HepG2 (cell line): Measurements from ENCODE around the gene ELF1. TPM values are rescaled to one million over a fixed set of nuclear protein-coding genes. Genes with fewer than 3 reads are reported as not detected.

ENCODE experiments used
- ATAC-seq: fragments of 200-7000 bp; cut with Tn5 transposase; 3 replicates; pipeline ENCODE4 v1.9.1; 2020; ENCODE audit warnings: mild to moderate bottlenecking, moderate library complexity
- BruUV-seq: library from RNA; stranded (reverse); fragments of 400-500 nt; replicated peaks from 2 replicates; lab custom pipeline; 2021; lab: Mats Ljungman, UMichigan
- CTCF ChIA-PET: fragments of 300-600 bp; formaldehyde crosslinking; extraction: SDS; loops from one replicate; lab custom pipeline; 2021; ENCODE audit warnings: low total read pairs, inconsistent platforms, low intra/inter-chr PET ratio; lab: Yijun Ruan, JAX
- POLR2A ChIA-PET: fragments of 350-600 bp; sonication (Branson Sonifier 250); formaldehyde crosslinking; loops from one replicate; lab custom pipeline; 2020; ENCODE audit warnings: antibody characterized with exemption, inconsistent platforms; lab: Yijun Ruan, JAX
- DNase-seq: peaks from one replicate; pipeline ENCODE4 v3.0.0-alpha.2; 2015; ENCODE audit warnings: low spot score
- FAIRE-seq: peaks from 3 replicates; lab custom pipeline; 2011; peaks lifted over from hg19 to GRCh38; lab: Jason Lieb, UNC
- H2AFZ ChIP-seq: one replicate; pipeline ENCODE4 v1.6.1; 2011; ENCODE audit warnings: low read length, inconsistent platforms
- H3K27ac ChIP-seq: fragments of 300-600 bp; 3 replicates; pipeline ENCODE4 v1.8.0; 2011; ENCODE audit warnings: mixed run types, mild to moderate bottlenecking, mixed read lengths, low read length, inconsistent platforms; ENCODE audit not compliant: insufficient read depth; ENCODE audit errors: extremely low read length
- H3K27me3 ChIP-seq, 2 experiments: fragments of 200-600 bp in 1 of 2; 2 replicates in 1 of 2; 3 replicates in 1 of 2; pipeline versions ENCODE4 v1.6.0 to v1.8.0; 2011; ENCODE audit warnings: low read length in 2 of 2, mild to moderate bottlenecking in 2 of 2, moderate library complexity in 2 of 2, inconsistent platforms in 1 of 2; ENCODE audit not compliant: insufficient read depth in 2 of 2, control insufficient read depth in 1 of 2
- H3K36me3 ChIP-seq, 2 experiments: fragments of 200-600 bp in 1 of 2; replicated peaks in 1 of 2; 2 replicates in 1 of 2; 3 replicates in 1 of 2; pipeline versions ENCODE4 v1.5.1 to v1.8.0; 2011; ENCODE audit warnings: low read length in 2 of 2, inconsistent platforms in 1 of 2; ENCODE audit not compliant: insufficient read depth in 2 of 2, control insufficient read depth in 1 of 2
- H3K4me1 ChIP-seq: 2 replicates; pipeline ENCODE4 v1.5.1; 2012; ENCODE audit warnings: low read length, inconsistent platforms; ENCODE audit not compliant: insufficient read depth
- H3K4me2 ChIP-seq: 2 replicates; pipeline ENCODE4 v1.6.0; 2011; ENCODE audit warnings: low read depth, low read length, inconsistent platforms
- H3K4me3 ChIP-seq, 3 experiments: fragments of 200-600 bp in 1 of 3; sonication (generic), shearing (Covaris generic) in 1 of 3; replicated peaks in 1 of 3; 2 replicates each; pipeline ENCODE4 v1.5.1; 2011 to 2016; ENCODE audit warnings: low read length in 3 of 3, inconsistent platforms in 2 of 3, low read depth in 2 of 3, mild to moderate bottlenecking in 2 of 3, control low read depth in 1 of 3, mixed read lengths in 1 of 3; ENCODE audit not compliant: insufficient read depth in 1 of 3
- H3K79me2 ChIP-seq: one replicate; pipeline ENCODE4 v1.6.1; 2011; ENCODE audit warnings: low read length, inconsistent platforms; ENCODE audit not compliant: insufficient read depth
- H3K9ac ChIP-seq: 2 replicates; pipeline ENCODE4 v1.6.0; 2011; ENCODE audit warnings: mild to moderate bottlenecking, low read depth, low read length, inconsistent platforms; ENCODE audit not compliant: insufficient read depth
- H3K9me3 ChIP-seq: 2 replicates; pipeline ENCODE4 v1.5.1; 2012; ENCODE audit warnings: mild to moderate bottlenecking, low read length
- H4K20me1 ChIP-seq: 2 replicates; pipeline ENCODE4 v1.6.0; 2011; ENCODE audit warnings: inconsistent platforms, mild to moderate bottlenecking, low read length, moderate library complexity; ENCODE audit not compliant: insufficient read depth
- ATRX ChIP-seq: sonication (generic); formaldehyde crosslinking; IDR thresholded peaks from 2 replicates; pipeline ENCODE4 v1.4.0; 2020; ENCODE audit warnings: missing genetic modification reagents, borderline replicate concordance
- EED ChIP-seq: sonication (generic); formaldehyde crosslinking; IDR thresholded peaks from 2 replicates; pipeline ENCODE4 v1.5.0; 2020; ENCODE audit warnings: mild to moderate bottlenecking, missing genetic modification reagents
- FOXP1 ChIP-seq, 2 experiments: fragments of 450-650 bp in 1 of 2; IDR thresholded peaks; 2 replicates each; pipeline ENCODE4 v1.6.1; 2017 to 2018; ENCODE audit warnings: antibody characterized with exemption in 1 of 2
- ISX ChIP-seq: sonication (generic); formaldehyde crosslinking; conservative IDR thresholded peaks from 2 replicates; pipeline ENCODE4 v1.5.0; 2020; ENCODE audit warnings: missing genetic modification reagents
- KMT2A ChIP-seq: sonication (generic); formaldehyde crosslinking; IDR thresholded peaks from 2 replicates; pipeline ENCODE4 v1.4.0; 2020; ENCODE audit warnings: missing genetic modification reagents
- MED13 ChIP-seq: sonication (generic); formaldehyde crosslinking; IDR thresholded peaks from 2 replicates; pipeline ENCODE4 v1.5.0; 2020; ENCODE audit warnings: missing genetic modification reagents
- MED8 ChIP-seq: sonication (generic); formaldehyde crosslinking; IDR thresholded peaks from 2 replicates; pipeline ENCODE4 v1.8.1; 2023; ENCODE audit warnings: mild to moderate bottlenecking, missing genetic modification reagents; ENCODE audit not compliant: insufficient replicate concordance
- NFIB ChIP-seq: sonication (generic); formaldehyde crosslinking; IDR thresholded peaks from 2 replicates; pipeline ENCODE4 v1.9.0; 2021; ENCODE audit warnings: missing genetic modification reagents, mild to moderate bottlenecking, borderline replicate concordance
- ZNF484 ChIP-seq: sonication (generic); formaldehyde crosslinking; IDR thresholded peaks from 2 replicates; pipeline ENCODE4 v1.5.1; 2020; ENCODE audit warnings: mild to moderate bottlenecking, low read depth, missing genetic modification reagents, borderline replicate concordance
- ZNF790 ChIP-seq: sonication (generic); formaldehyde crosslinking; IDR thresholded peaks from 2 replicates; pipeline ENCODE4 v1.8.0; 2022; ENCODE audit warnings: missing genetic modification reagents, mild to moderate bottlenecking, borderline replicate concordance
- ZNF879 ChIP-seq: sonication (generic); formaldehyde crosslinking; IDR thresholded peaks from 2 replicates; pipeline ENCODE4 v1.8.1; 2023; ENCODE audit warnings: missing genetic modification reagents
- WGBS: methylation state at CpG from one replicate; pipeline ENCODE4 v1.1.6; 2017; ENCODE audit warnings: low lambda C conversion rate; 5-methylcytosine and 5-hydroxymethylcytosine counted together
- in situ Hi-C: cut with HindIII; loops from 2 replicates; pipeline ENCODE4 v1.10.0; 2017; ENCODE audit warnings: low pct_unique_long_range_greater_than_20kb; ENCODE audit not compliant: extremely low pct_ligation_motif_present
- intact Hi-C: fragments of 100-400 bp; cut with micrococcal nuclease; formaldehyde crosslinking; loops from one replicate; pipeline ENCODE4 v1.10.0; 2022; ENCODE audit not compliant: unreplicated experiment
- polyA plus RNA-seq, 8 experiments: library from polyadenylated mRNA; depleted of rRNA in 3 of 8; stranded (reverse) in 7 of 8; unstranded in 1 of 8; fragments of >200 nt; fragmentation: Illumina TruSeq in 4 of 8; extraction: Trizol in 4 of 8; gene quantifications; 2 replicates each; pipeline versions ENCODE4 v1.2.1 to v1.2.3, GENCODE V29; 2011 to 2016; ENCODE audit warnings: low read depth in 4 of 8, missing spikeins in 1 of 8, mixed read lengths in 1 of 8; ENCODE audit not compliant: insufficient read depth in 1 of 8
- total RNA-seq, 5 experiments: library from RNA; depleted of rRNA; stranded (reverse); fragments of >200 nt; fragmentation: Illumina TruSeq; extraction: Trizol; gene quantifications; 2 replicates each; pipeline ENCODE4 v1.2.3, GENCODE V29; 2016; ENCODE audit warnings: low read depth in 1 of 5
- TF ChIP-seq, protein P1 (sequence below): sonication (generic); formaldehyde crosslinking; IDR thresholded peaks from 2 replicates; pipeline ENCODE4 v1.5.1; 2020; ENCODE audit warnings: mild to moderate bottlenecking, missing genetic modification reagents, borderline replicate concordance

ELF1 gene
- total and polyA plus RNA-seq, 2 of the 13 experiments (the other 11 are each of a cell fraction or from before 2014, with no cell fraction given), result 24.6 to 71.5 TPM

DNA sequence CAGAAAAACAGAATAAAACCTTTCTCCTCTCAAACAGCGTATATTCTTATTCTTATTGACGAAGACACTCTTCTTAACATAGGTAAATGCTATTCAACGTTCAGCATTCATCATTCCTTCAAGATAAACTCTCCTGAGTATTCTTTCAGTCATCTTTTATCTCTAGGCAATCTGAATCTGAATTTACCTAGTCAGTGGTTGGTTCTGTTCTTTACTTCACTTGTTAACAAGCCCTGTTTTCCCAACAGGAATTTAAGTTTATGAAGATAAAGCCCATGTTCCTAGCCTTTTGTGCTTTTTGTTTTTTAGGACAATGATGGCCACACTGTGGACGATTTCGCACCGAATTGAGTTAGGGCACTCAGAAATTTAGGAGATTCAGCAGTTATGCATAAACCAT lies 3.2 kb downstream of the ELF1 start:
- intact Hi-C loops (loop anchor here (5.0 kb wide), 3 partner anchors 41 to 94 kb away; no protein-coding TSS in a partner anchor), in situ Hi-C loops (no loop called here)
- Histone ChIP-seq H3K9ac (no peak overlapping the region), H3K36me3 (no peaks in the 10 kb centered on the region), H3K27me3 (no peaks in the 10 kb centered on the region), H4K20me1 (no peaks in the 10 kb centered on the region), H3K4me3 (no peak overlapping the region), H3K9me3 (no peaks in the 10 kb centered on the region), H2AFZ (no peak overlapping the region), H3K79me2 (peaks cover 91% of the 10 kb centered on the region), H3K4me2 (peak overlapping the region; percentile 5; the same call in 1 of the 2 replicates), H3K27ac (no peak overlapping the region), H3K4me1 (peaks cover 82% of the 10 kb centered on the region)
- CTCF ChIA-PET, result no interaction called here
- BruUV-seq, result no TSS peak
- TF ChIP-seq ZNF484 (no peak), MED8 (CRISPR knock-in tag) (no peak), FOXP1 (IDR thresholded peaks at IDR 0.05) (no peak), FOXP1 (CRISPR knock-in tag; IDR thresholded peaks at IDR 0.05) (no peak), EED (no peak), ZNF879 (CRISPR knock-in tag) (no peak), ATRX (CRISPR knock-in tag) (no peak), KMT2A (CRISPR knock-in tag) (no peak), MED13 (CRISPR knock-in tag) (no peak), ZNF790 (CRISPR knock-in tag) (no peak), NFIB (CRISPR knock-in tag) (no peak), ISX (no peak)
- TF ChIP-seq, protein P1, sequence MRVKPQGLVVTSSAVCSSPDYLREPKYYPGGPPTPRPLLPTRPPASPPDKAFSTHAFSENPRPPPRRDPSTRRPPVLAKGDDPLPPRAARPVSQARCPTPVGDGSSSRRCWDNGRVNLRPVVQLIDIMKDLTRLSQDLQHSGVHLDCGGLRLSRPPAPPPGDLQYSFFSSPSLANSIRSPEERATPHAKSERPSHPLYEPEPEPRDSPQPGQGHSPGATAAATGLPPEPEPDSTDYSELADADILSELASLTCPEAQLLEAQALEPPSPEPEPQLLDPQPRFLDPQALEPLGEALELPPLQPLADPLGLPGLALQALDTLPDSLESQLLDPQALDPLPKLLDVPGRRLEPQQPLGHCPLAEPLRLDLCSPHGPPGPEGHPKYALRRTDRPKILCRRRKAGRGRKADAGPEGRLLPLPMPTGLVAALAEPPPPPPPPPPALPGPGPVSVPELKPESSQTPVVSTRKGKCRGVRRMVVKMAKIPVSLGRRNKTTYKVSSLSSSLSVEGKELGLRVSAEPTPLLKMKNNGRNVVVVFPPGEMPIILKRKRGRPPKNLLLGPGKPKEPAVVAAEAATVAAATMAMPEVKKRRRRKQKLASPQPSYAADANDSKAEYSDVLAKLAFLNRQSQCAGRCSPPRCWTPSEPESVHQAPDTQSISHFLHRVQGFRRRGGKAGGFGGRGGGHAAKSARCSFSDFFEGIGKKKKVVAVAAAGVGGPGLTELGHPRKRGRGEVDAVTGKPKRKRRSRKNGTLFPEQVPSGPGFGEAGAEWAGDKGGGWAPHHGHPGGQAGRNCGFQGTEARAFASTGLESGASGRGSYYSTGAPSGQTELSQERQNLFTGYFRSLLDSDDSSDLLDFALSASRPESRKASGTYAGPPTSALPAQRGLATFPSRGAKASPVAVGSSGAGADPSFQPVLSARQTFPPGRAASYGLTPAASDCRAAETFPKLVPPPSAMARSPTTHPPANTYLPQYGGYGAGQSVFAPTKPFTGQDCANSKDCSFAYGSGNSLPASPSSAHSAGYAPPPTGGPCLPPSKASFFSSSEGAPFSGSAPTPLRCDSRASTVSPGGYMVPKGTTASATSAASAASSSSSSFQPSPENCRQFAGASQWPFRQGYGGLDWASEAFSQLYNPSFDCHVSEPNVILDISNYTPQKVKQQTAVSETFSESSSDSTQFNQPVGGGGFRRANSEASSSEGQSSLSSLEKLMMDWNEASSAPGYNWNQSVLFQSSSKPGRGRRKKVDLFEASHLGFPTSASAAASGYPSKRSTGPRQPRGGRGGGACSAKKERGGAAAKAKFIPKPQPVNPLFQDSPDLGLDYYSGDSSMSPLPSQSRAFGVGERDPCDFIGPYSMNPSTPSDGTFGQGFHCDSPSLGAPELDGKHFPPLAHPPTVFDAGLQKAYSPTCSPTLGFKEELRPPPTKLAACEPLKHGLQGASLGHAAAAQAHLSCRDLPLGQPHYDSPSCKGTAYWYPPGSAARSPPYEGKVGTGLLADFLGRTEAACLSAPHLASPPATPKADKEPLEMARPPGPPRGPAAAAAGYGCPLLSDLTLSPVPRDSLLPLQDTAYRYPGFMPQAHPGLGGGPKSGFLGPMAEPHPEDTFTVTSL, result no peak
- ATAC-seq, result no peak
- POLR2A ChIA-PET, result interaction anchor here (0.8 kb wide), 1 partner anchor 13 kb away, joined by 4 read pairs; no protein-coding TSS in a partner anchor
- no peak for DNase-seq
- 94% methylated on average over 6 of the region's 6 CpGs for WGBS
- no peak for FAIRE-seq
